ENCODE data around the gene TLE1.

GRCh38 chr9:81646337-81646736 lies 43.0 kb downstream of the TLE1 start:
- TF ChIP-seq, protein P1, sequence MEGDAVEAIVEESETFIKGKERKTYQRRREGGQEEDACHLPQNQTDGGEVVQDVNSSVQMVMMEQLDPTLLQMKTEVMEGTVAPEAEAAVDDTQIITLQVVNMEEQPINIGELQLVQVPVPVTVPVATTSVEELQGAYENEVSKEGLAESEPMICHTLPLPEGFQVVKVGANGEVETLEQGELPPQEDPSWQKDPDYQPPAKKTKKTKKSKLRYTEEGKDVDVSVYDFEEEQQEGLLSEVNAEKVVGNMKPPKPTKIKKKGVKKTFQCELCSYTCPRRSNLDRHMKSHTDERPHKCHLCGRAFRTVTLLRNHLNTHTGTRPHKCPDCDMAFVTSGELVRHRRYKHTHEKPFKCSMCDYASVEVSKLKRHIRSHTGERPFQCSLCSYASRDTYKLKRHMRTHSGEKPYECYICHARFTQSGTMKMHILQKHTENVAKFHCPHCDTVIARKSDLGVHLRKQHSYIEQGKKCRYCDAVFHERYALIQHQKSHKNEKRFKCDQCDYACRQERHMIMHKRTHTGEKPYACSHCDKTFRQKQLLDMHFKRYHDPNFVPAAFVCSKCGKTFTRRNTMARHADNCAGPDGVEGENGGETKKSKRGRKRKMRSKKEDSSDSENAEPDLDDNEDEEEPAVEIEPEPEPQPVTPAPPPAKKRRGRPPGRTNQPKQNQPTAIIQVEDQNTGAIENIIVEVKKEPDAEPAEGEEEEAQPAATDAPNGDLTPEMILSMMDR (IDR thresholded peaks at IDR 0.05; ENCODE audit: insufficient read depth, low read length) = no peak
- TF ChIP-seq GABPA (IDR thresholded peaks at IDR 0.05; ENCODE audit: low read depth) = no peak
- no peak for TF ChIP-seq SPI1 (IDR thresholded peaks at IDR 0.05; ENCODE audit: borderline replicate concordance, low read depth)
- no peak for TF ChIP-seq POLR2AphosphoS5 (IDR thresholded peaks at IDR 0.05; ENCODE audit: low read depth)
